K562 (cell line): ENCODE results near the gene HSDL1. TPM values are rescaled to one million over a fixed set of nuclear protein-coding genes. Genes with fewer than 3 reads are reported as not detected.

Experiments
- BHLHE40 ChIP-seq: IDR thresholded peaks from 2 replicates; pipeline ENCODE4 v1.6.1; 2011; ENCODE audit warnings: low read length, improper control_type of control experiment
- CC2D1A ChIP-seq: fragments of 450-650 bp; IDR thresholded peaks from 2 replicates; pipeline ENCODE4 v1.6.1; 2017; ENCODE audit warnings: mild to moderate bottlenecking
- CXXC5 ChIP-seq: fragments of 250-450 bp; sonication (Bioruptor Pico); IDR thresholded peaks from 2 replicates; pipeline ENCODE4 v1.8.0; 2022; ENCODE audit warnings: inconsistent platforms, mild to moderate bottlenecking, moderate library complexity
- ETS2 ChIP-seq: IDR thresholded peaks from 2 replicates; pipeline ENCODE4 v1.6.1; 2016; ENCODE audit warnings: borderline replicate concordance, missing genetic modification characterization, mild to moderate bottlenecking, moderate library complexity, missing compliant biosample characterization; ENCODE audit not compliant: poor library complexity, severe bottlenecking
- FOXK2 ChIP-seq, 2 experiments: fragments of 450-650 bp; IDR thresholded peaks in 1 of 2; conservative IDR thresholded peaks in 1 of 2; 2 replicates each; pipeline ENCODE4 v1.6.1; 2016; ENCODE audit warnings: low read depth in 2 of 2, mild to moderate bottlenecking in 1 of 2
- GATAD2A ChIP-seq: fragments of 450-650 bp; IDR thresholded peaks from 2 replicates; pipeline ENCODE4 v1.6.1; 2017
- HCFC1 ChIP-seq: IDR thresholded peaks from 2 replicates; pipeline ENCODE4 v1.6.1; 2012; ENCODE audit warnings: low read depth, low read length, improper control_type of control experiment
- POLR2A ChIP-seq: fragments of 450-650 bp; conservative IDR thresholded peaks from 2 replicates; pipeline ENCODE4 v1.6.1; 2016
- POLR2H ChIP-seq: IDR thresholded peaks from 2 replicates; pipeline ENCODE4 v1.6.1; 2016; ENCODE audit warnings: missing genetic modification characterization, low read depth, mild to moderate bottlenecking, control low read depth, missing compliant biosample characterization, moderate library complexity
- ZBTB9 ChIP-seq: fragments of 450-650 bp; formaldehyde crosslinking; IDR thresholded peaks from 2 replicates; pipeline ENCODE4 v1.4.0; 2020; ENCODE audit warnings: mild to moderate bottlenecking, moderate library complexity
- ZNF134 ChIP-seq: fragments of 250-450 bp; sonication (Bioruptor Pico); conservative IDR thresholded peaks from 2 replicates; pipeline ENCODE4 v1.4.0; 2020
- ZNF146 ChIP-seq: IDR thresholded peaks from one replicate; pipeline ENCODE4 v1.6.1; 2018; ENCODE audit warnings: missing compliant biosample characterization; ENCODE audit not compliant: unreplicated experiment
- ZNF212 ChIP-seq: fragments of 450-650 bp; formaldehyde crosslinking; IDR thresholded peaks from 2 replicates; pipeline ENCODE4 v1.4.0; 2020; ENCODE audit warnings: mild to moderate bottlenecking
- ZNF282 ChIP-seq: sonication (generic); formaldehyde crosslinking; IDR thresholded peaks from 2 replicates; pipeline ENCODE4 v1.8.1; 2023; ENCODE audit warnings: missing genetic modification reagents
- ZNF764 ChIP-seq: fragments of 250-450 bp; sonication (Bioruptor Pico); IDR thresholded peaks from 2 replicates; pipeline ENCODE4 v1.4.0; 2020; ENCODE audit warnings: low read depth, mild to moderate bottlenecking, moderate library complexity
- polyA plus RNA-seq, 8 experiments: library from polyadenylated mRNA; depleted of rRNA in 4 of 8; stranded (reverse) in 5 of 8; unstranded in 3 of 8; fragments of >200 nt; fragmentation: Nextera tagmentation in 2 of 8; fragmentation: Illumina TruSeq in 1 of 8; extraction: Ambion mirVana in 2 of 8; extraction: Trizol in 1 of 8; gene quantifications; 2 replicates each; pipeline versions ENCODE4 v1.2.1 to v1.2.3, GENCODE V29; 2011 to 2014; ENCODE audit warnings: inconsistent platforms in 1 of 8, missing spikeins in 1 of 8
- total RNA-seq, 7 experiments: library from RNA; depleted of rRNA in 6 of 7; stranded (reverse); fragments of >200 nt in 6 of 7; fragmentation: Illumina TruSeq in 2 of 7; extraction: Trizol in 2 of 7; gene quantifications; 2 replicates each; pipeline versions ENCODE4 v1.2.1 to v1.2.3, GENCODE V29; 2011 to 2021; ENCODE audit warnings: low replicate concordance in 1 of 7
- TF ChIP-seq, protein P1 (sequence below): IDR thresholded peaks from 2 replicates; pipeline ENCODE4 v1.6.1; 2016; ENCODE audit warnings: missing genetic modification characterization, missing compliant biosample characterization
- TF ChIP-seq, protein P2 (sequence below): fragments of 250-450 bp; sonication (Bioruptor Pico); IDR thresholded peaks from 2 replicates; pipeline ENCODE4 v1.8.0; 2021; ENCODE audit warnings: moderate library complexity, mild to moderate bottlenecking, inconsistent platforms
- TF ChIP-seq, protein P3 (sequence below): sonication (generic); formaldehyde crosslinking; IDR thresholded peaks from 2 replicates; pipeline ENCODE4 v1.8.0; 2022; ENCODE audit warnings: mild to moderate bottlenecking, missing genetic modification reagents, borderline replicate concordance

Gene HSDL1
- total and polyA plus RNA-seq, 9 of the 15 experiments (the other 6 are each of a cell fraction or from before 2014, with no cell fraction given) = 14.8 to 41.2 (median 27.7) TPM

GRCh38 chr16:84116720-84117493, 28.1 kb downstream of the HSDL1 start, which contains the start of gene MBTPS1 (continued):
- TF ChIP-seq, protein P1, sequence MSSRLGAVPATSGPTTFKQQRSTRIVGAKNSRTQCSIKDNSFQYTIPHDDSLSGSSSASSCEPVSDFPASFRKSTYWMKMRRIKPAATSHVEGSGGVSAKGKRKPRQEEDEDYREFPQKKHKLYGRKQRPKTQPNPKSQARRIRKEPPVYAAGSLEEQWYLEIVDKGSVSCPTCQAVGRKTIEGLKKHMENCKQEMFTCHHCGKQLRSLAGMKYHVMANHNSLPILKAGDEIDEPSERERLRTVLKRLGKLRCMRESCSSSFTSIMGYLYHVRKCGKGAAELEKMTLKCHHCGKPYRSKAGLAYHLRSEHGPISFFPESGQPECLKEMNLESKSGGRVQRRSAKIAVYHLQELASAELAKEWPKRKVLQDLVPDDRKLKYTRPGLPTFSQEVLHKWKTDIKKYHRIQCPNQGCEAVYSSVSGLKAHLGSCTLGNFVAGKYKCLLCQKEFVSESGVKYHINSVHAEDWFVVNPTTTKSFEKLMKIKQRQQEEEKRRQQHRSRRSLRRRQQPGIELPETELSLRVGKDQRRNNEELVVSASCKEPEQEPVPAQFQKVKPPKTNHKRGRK = no peak
- TF ChIP-seq ZNF764 (CRISPR knock-in tag) (no peak), GATAD2A (peak; percentile 15; the same call in 1 of the 2 replicates), BHLHE40 (0 out of 2 replicates have a peak, but pooled peaks have one; percentile 9), CXXC5 (CRISPR knock-in tag) (peak; percentile 92), CC2D1A (no peak), ZNF134 (CRISPR knock-in tag) (no peak), POLR2H (tag) (peak; percentile 83), FOXK2 (conservative IDR thresholded peaks at IDR 0.05 in 1 of 2, IDR thresholded peaks at IDR 0.05 in 1 of 2; ENCODE audit: low read depth in 2 of 2) (peak; percentile 98 to 99), ZNF146 (CRISPR knock-in tag) (no peak), ETS2 (tag) (no peak), ZBTB9 (peak; percentile 51; the same call in 1 of the 2 replicates), POLR2A (peak; percentile 92), ZNF282 (CRISPR knock-in tag) (no peak), ZNF212 (0 out of 2 replicates have a peak, but pooled peaks have one; percentile 44), HCFC1 (peak; percentile 72)
- TF ChIP-seq, protein P2, sequence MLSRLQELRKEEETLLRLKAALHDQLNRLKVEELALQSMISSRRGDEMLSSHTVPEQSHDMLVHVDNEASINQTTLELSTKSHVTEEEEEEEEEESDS (CRISPR knock-in tag) = no peak
- TF ChIP-seq, protein P3, sequence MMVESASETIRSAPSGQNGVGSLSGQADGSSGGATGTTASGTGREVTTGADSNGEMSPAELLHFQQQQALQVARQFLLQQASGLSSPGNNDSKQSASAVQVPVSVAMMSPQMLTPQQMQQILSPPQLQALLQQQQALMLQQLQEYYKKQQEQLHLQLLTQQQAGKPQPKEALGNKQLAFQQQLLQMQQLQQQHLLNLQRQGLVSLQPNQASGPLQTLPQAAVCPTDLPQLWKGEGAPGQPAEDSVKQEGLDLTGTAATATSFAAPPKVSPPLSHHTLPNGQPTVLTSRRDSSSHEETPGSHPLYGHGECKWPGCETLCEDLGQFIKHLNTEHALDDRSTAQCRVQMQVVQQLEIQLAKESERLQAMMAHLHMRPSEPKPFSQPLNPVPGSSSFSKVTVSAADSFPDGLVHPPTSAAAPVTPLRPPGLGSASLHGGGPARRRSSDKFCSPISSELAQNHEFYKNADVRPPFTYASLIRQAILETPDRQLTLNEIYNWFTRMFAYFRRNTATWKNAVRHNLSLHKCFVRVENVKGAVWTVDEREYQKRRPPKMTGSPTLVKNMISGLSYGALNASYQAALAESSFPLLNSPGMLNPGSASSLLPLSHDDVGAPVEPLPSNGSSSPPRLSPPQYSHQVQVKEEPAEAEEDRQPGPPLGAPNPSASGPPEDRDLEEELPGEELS (CRISPR knock-in tag) = no peak
